Stimulated activated CD4-positive, alpha-beta T cell treated with anti-CD3 and anti-CD28 coated beads, Interleukin-1b, Interleukin-23, amount 100 ng/mL, for 1 hour (primary cell): Measurements from ENCODE around the gene GNAS.
"Not testable (repeated sequence)": the region's sequence is repeated elsewhere in the genome, so short reads cannot be mapped to it uniquely, and the experiment has no call there.

Source experiments
- DNase-seq, 2 donors: peaks; one replicate each; pipeline ENCODE4 v3.0.0-alpha.2; 2020; ENCODE audit warnings: low read depth in 2 of 2

GNAS gene

DNA sequence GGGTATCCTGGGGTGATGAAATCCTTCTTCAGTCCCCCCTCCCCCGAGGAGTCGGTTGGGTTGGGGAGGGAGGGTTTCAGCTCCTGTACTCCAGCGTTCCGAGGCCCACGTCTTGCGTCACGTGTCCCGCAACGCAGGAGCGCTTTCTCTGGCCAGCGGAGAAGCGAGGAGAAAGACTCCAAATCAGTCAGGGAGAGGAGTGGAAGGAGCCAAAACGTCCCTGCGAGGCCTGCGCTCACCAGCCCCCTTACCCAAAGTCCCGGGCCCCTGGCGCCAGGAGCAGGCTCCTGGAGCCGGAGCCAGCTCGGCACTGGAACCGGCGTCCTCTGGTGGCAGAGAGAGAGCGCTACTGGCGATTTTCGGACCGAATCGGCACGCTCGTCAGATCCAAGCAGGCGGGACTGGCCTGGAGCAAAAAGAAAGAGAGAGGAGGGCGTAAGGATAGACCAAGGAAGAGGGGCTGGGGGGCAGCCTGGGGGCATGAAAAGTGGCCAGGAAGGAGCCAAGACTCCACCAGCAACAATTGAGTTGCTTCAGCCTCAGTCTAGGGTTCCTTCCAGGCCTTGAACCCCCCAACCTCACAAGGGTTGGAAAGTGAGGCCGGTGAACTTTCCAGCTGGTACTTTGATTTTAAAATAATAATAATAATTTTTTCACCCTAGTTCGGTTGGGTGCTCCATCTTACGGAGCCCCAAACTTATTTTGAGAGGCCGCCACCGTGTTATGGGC, at the start of gene GNAS:
Gene GNAS (plus strand): TSS at position 174 of the 729 bp plus-strand sequence.
- no peak for DNase-seq

DNA sequence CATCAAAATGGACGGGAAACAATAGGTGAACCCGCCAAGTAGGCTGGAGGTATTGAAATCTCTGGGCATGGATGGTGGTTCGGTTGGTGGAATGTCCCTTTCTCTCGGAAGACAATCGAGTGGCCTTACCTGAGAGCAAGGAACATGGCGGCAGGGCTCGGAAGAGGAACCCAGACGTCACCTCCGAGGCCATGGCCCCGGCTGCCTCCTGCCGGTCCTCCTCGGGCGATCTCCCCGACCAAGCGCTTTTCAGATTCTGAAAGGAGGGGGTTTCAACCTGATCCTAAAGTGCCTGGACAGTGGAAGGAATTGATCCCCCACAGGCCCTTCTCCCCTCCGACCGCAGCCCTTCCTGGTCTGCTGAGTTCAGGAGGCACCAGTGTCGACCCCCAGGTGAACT, 49.0 kb upstream of the GNAS start:
- no peak for DNase-seq

DNA sequence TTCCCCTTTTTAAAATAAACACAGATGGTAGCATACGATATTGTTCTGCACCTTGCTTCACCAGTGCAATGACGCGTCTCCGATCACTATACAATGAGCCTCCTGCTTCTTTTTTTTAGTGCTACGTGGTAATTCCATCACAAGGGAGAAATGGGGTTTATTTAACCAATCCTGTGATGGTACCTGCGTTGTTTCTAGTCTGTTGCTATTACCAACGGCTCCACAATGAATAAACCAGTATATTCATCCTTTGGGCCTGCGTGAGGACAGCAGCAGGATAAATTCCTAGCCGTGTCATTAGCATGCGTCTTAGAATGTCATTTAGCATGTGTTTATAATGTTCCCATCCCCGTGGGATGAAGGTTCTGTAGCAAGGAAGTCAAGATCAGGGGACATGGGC, 44.7 kb upstream of the GNAS start:
- DNase-seq, result no peak

DNA sequence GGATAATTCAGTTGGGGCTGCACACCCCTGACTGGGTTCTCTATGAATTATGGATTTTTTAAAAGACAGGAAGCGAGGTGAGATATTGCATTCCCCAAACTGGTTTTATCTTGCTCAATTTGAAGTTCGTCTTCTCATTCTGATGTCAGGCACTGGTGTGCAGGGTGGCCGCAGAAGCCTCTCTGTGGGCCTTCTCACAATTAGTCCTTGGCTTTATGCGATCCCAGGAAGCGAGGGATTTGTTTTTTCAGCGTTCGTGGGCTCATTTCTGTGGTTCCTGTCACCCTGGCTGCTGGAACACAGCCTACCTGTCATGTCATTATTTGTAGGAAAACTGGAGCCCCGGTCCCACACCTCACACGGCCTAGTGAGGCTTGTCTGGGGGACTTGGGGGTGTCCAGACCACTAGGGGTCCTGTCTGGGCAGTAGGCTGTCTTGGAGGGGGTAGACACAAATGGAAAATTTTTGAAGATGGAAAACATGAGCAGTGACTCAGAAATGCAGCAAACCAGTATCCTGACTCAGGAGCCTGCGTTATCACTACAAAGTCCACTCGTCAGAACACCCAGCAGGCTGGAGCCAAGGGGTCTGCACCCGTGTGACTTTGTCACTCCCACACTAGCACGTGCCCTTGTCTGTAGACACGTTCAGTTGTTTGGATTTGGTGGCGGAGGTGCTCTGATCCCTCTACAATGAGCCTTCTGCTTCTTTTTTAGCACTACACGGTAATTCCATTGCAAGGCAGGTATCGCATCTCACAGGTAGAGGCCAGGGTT, 44.1 kb upstream of the GNAS start:
- no peak for DNase-seq

DNA sequence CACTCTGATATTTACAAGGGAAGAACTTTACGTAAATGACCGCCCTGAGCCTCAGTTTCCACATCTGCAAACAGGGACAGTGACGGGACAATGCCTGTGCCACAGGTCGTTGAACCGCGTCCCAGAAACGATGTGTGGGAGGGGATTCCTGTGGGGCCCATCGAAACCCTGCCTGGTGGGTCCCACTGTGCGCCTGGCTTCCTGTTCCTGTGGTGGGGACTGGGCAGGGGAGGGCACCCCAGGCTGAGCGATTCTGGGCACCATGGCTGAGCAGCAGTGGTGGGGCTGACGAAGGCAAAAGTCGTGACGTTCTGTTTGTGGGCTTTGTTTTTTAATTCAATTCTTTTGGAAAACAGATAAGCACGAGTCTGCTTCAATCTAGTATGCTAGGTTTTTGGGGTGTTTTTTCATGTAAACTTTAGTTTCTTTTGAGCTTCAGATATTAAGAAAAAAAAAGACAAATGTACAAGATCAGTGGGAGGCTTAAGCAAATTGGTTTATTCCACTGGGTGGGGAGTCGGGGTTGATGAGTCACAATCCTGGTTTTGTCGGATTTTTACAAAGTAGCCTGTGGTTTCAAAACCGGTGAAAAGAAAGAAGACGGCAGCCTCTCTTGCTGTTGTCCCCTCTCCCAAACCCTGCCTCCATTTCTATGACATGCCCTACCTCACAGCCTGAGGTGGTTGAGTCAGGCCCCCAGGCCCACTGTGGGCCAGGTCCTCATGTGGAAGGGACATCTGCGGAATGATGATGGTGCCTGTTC, 42.2 kb upstream of the GNAS start:
- no peak for DNase-seq

DNA sequence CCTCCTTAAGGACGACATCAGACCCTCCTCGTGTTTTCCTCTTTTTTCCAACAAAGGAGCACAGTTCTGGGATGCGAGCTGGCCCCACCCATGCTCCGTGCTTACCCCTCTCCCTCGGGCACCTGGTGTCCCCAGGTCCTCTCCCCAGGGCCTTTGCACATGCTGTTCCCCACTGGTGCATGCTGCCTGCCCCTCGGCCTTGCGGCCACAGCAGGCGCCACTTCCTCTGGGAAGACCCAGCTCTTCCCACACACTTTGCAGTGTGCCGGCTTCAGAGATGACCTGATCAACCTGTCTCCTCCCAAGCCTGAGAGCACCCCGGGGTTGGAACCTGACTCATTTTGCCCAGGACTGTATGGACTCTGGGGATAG, 41.7 kb upstream of the GNAS start:
- no peak for DNase-seq

DNA sequence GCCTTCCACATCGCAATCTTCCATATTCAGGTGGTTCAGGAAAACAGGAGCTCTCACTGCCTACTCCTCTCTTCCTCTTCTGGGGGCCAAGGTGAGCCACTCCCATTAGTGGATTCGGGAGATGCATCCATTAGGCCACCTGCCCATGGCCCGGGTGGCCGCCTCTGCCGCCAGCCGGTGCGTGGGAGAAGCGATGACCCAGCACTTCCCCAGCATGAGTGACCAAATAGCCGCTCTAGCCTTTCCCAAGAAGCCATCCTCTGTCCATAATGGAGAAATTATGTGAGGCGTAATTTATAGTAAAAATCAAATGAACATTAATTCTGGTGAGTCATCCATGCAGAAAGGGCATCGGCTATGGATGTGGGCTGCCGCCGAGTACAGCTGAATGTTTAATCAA, 41.2 kb upstream of the GNAS start:
- DNase-seq, result no peak

DNA sequence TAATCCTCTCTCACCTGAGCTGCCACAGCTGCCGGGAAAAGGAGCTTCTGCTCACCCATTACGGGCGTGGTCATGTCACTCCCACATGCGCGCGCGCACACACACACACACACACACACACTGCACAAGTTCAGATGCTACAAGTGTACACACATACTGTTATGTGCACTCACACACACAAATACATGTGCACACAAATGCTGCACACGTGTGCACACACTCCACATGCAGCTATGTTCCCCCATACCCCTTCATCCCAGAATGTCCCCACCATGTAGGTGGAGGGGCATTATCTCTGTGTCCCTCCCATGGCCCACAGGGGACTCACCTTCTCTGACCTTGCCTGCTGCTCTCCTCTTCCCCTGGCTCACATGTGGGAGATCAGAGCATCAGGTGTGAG, 39.1 kb upstream of the GNAS start:
- DNase-seq, result no peak

DNA sequence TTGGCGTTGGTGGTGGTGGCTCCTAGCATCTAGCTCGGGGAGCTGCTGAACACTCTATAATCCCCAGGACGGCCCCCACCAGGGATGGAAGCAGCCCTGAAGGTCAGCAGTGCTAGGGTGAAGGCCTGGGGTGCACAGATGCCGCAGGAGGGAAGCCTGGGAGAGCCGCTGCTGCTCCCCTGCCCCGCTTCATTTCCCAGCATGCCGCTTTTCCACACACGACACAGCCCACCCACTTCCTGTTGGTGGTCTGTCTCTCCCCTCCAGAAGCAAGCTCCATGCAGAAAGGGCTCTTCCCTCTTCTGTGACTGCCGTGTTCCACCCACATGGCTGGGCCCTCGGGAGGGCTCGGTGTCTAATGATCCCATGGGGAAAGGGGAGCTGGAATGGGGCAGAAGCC, 37.1 kb upstream of the GNAS start:
- DNase-seq, result no peak

DNA sequence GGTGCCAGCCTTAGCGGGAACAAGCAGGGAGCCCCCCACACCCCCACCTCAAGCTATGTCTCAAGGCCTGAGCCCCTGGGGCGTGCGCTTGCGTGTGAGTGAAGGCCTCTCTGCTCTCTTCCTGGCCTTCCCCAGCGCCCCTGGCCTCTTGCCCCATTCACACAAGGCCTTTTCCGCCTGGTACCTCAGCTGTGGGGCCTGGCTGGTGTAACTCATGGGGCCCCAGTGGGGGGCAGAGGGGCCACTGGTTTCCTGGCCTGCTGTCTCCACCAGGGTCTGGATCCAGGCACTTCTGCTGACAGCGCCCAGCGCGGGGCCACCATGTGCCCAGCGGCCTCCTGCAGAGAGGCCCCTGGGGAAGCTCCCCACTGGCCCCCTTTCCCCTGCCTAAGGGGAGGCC, 36.5 kb upstream of the GNAS start:
- DNase-seq, result no peak

DNA sequence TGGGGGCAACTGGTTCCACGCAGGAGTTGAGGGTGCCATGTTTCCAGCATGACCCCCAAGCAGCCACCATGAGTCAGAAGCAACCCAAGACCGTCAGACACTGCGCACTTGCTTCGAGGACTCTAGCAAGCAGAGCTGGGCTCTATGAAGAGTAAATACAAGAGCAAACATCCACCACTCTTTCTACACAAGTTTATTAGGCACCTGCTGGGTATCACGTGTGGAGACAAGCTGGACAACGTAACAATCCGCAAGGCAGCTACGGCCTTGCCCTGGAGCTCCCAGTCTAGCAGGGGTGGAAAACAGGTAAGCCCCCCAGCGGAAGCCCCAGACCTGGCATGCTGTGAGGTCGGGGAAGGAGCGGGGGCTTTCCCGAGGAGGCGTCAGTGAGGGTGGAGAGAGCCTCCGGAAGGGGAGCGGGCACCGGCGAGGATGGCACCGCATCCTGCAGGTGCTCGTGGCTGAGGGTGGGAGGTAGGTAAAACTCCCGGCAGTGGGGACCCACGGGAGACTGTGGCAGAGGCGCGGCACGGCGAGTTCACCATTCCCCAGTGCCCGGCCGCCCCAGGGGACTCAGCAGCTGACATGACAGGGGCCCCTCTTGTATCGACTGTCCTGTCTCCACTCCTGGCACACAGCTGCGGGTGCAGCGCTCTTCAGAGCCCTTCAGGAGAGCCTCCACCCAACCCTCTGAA, 35.4 kb upstream of the GNAS start:
- DNase-seq, result no peak

DNA sequence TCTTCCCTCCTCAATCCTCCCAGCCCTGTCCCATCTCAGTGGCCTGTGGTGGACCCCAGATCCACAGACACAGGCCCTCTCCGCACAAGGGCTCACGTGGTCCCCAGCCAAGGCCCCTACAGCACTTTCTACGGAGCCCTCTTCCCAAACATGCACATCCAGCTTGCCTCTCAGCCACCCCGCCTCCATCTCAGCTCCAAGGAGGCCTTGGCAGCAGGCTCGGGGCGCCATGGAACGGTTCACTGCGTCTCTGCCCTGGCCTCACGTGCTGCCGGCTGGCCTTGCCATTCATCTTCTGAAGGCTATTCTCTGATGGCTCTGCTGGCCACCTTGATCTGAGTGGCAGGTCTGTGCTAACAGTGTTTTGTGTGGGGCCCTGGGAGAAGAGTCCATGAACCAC, 34.8 kb upstream of the GNAS start:
- DNase-seq, result no peak

DNA sequence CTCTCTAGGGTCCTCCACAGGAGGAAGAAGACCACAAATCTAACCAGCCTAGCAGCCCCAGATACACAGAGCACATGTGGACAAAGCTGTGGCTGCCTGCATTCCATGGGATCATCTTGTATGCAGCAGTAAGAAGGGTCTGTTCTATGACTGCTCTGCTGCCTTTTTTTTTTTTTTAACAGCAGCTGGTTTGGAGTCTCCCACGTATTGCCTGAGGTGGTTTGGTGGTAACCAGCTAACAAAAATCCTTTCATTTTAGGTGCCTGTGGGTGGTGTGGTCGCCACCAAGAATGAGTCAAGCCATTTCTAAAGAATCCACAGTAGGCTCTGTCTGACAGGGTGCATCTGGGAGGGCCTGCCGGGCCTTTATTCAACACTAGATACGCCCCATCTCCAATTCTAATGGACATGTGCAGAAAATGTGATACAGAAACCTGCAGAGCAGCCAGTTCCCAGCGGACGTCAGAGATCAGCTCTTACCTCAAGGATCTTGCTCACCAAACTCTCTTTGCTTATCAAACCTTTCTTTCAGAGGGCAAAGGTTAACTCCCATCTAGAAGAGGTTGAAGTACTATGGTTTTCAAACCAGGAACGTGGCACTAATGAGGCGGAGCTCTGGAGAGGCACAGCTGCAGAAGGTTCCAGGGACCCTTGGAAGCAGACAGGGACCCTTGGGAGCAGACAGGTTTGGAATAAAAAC, 33.8 kb upstream of the GNAS start:
- no peak for DNase-seq

DNA sequence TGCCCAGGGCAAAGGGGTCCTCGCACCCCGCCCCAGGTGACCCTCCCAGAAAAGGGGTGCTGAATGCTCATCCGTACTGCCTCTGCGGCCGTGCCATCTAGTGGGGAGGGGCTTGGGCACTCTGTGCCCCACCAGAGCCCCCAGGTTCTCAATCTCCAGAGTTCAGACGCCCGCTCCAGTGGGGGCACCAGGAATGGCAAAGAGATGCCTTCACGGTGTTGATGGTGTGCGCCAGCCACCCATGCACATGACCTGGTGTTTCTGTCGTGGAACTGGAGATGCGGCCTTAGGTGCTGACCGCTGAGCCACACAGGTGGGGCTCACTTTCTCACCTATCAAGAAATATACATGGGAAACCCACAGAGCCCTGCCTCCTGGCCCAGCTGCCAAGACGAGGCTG, 32.6 kb upstream of the GNAS start:
- DNase-seq, result no peak

DNA sequence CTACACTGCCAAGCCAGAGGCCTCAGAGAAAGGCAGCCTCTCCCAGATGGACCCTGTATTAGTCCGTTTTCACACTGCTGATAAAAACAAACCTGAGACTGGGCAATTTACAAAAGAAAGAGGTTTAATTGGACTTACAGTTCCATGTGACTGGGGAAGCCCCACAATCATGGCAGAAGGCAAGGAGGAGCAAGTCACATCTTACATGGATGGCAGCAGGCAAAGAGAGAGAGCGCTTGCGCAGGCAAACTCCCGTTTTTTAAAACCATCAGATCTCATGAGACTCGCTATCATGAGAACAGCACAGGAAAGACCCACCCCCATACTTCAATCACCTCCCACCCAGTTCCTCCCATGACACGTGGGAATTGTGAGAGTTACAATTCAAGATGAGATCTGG, 32.0 kb upstream of the GNAS start:
- DNase-seq, result not testable (repeated sequence)

DNA sequence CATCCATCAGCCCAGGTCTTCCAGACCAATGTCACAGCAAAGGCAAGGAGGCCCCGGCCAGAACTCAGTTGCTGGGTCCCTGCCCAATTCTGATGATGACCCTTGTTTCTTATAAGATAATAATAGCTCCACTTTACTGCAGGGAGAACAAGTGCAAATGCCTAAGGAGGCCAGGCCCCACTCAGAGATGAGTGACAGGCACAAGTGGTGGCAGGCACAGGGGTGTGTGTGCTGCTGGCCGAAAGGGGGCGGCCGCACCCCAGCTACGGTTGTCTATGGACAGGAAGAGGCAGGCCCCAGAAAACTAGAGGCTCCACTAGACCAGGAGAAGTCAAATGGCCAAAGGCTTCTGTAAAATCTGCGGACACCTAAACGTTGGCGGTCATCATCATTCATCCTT, 30.4 kb upstream of the GNAS start:
- no peak for DNase-seq

DNA sequence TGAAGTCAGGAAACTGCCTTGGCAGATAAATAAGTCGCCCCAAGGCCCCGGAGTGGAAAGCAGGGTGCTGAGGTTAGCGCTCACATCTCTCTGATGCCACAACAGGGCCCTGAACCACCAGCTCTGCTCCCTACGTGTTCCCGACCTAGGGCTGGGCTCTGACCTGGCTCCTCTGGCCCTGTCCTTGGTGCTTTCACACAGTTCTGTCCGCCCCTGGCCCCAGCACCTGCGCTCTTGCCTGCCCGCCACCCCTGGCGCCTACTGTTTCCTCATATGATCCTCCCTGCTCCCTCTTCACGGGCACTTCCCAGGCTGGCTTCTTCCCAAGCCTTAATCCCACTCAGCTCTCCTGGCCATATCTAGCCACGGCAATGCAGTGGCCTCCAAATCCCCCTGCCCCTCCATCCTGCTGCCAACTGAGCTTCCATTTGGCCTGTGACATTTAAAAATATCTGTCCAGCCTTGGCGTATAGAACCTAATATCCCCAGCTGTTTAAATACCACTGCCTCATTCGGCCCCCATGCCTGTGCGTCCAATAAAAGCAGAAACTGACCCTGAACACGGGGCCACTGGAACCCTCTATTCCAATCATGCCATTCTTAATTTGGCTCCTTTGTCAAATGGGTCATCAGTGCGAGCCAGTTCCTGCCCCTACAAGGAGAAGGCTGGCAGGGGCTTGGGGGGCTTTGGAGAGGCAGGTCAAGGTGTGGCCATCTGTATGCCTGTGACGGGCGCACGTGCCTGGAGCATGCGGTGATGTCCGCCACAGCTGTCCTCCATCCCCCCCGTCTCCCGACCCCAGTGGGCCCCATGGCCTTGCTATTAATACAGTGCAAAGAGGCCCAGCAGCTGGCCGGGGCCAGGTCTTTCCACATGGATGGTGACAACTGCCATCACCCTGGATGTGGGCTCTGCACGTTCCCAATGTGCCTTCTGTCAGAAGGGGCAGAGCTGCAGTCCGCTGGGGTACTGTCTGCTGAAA, 29.5 kb upstream of the GNAS start:
- DNase-seq, result no peak

DNA sequence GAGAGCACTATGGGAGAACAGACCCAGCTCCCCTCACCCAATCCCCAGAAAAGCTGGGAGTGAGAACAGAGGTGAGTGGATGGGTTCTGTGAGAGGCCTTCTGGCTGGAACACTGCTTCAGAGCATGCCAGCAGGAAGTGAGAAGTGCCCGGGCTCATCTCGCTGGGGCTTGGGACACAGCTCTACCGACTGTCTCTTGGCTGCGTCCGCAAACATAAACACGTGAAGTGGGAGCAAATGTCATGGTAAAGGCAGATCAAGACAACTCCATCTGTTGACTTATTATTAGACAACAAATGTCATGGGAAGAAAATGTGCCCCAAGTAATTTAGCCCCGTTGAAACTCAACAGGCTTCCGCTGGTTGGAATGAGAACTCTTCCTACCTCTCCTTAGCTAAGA, 27.7 kb upstream of the GNAS start:
- no peak for DNase-seq

DNA sequence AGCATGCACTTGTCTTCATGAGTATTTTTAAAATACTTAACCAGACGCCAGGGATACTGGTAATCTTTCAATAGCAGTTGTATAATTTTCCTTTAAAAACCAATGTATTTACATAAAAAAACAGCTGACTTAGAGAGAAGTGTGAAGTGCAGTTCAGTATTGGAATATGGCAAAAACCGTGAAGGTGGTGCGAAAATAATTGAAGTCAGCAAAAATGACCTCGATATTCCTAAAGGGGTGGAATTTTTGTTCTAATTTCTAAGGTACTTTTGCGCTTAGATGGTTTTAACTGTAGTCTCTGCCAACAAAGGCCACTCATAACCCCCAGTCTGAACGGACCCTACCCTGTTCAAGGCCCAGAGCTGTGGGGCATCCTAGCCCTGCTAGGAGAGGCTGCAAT, 27.1 kb upstream of the GNAS start:
- DNase-seq, result no peak

DNA sequence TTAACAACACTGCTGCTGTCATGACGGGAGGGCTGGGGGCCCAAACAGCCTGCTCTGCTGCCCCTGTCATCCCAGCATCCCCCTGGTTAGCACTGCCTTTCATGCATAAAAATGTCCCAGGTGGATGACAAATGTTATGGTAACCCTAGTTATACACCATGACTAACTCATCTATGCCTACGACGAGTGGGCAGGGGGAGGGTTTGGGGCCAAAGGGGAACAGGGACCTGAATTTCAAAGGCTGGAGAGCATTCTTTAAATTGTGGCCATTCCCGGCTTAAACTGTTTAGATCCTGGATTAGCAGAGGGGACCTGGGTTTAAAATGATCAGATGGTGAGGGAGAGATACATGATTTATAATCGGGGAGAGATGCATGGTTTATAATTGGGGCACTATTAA, 26.2 kb upstream of the GNAS start:
- DNase-seq, result no peak
